COR-L47 (cell line): Measurements from ENCODE around the gene PHF21A.
A peak's percentile ranks its signal among the peaks of the same experiment; 100 is the strongest.

Source experiments
- DNase-seq: peaks from one replicate; lab custom pipeline; 2025; lab: John Stamatoyannopoulos, UW

The PHF21A gene

GRCh38 chr11:45933846-45934579 is 187.2 kb downstream of the PHF21A start:
- DNase-seq = no peak

GRCh38 chr11:45933131-45933831 is 188.0 kb downstream of the PHF21A start:
- no peak for DNase-seq

- no peak for DNase-seq
Observed at GRCh38 chr11:45932217-45932616, 189.0 kb downstream of the PHF21A start.

- DNase-seq = no peak
Observed at GRCh38 chr11:45931739-45932138, 189.5 kb downstream of the PHF21A start.

GRCh38 chr11:45930951-45931570 is 190.2 kb downstream of the PHF21A start:
- no peak for DNase-seq

- peak; percentile 85 for DNase-seq
Observed at GRCh38 chr11:45930031-45930794, 191.0 kb downstream of the PHF21A start.

GRCh38 chr11:45929486-45930030 is 191.7 kb downstream of the PHF21A start:
- DNase-seq = no peak

- DNase-seq = no peak
Observed at GRCh38 chr11:45928535-45929215, 192.6 kb downstream of the PHF21A start.

GRCh38 chr11:45927684-45928413 is 193.4 kb downstream of the PHF21A start:
- DNase-seq = no peak

- no peak for DNase-seq
Observed at GRCh38 chr11:45927332-45927683, 193.9 kb downstream of the PHF21A start.

- DNase-seq = no peak
Observed at GRCh38 chr11:45926536-45927331, 194.5 kb downstream of the PHF21A start.

- no peak for DNase-seq
Observed at GRCh38 chr11:45926001-45926401, 195.3 kb downstream of the PHF21A start.

GRCh38 chr11:45925550-45925949 is 195.7 kb downstream of the PHF21A start:
- DNase-seq = no peak

- DNase-seq = no peak
Observed at GRCh38 chr11:45924927-45925326, 196.3 kb downstream of the PHF21A start.

GRCh38 chr11:45924036-45924915 is 197.0 kb downstream of the PHF21A start:
- DNase-seq = no peak

- DNase-seq = peak; percentile 53
Observed at GRCh38 chr11:45922425-45923082, 198.7 kb downstream of the PHF21A start, which contains the start of gene LARGE2. Gene LARGE2, plus strand, starts transcription at chr11:45922656. Its CDS starts 227 bp downstream, at chr11:45922883.

GRCh38 chr11:45921561-45922424 is 199.5 kb downstream of the PHF21A start:
- DNase-seq = peak; percentile 76
